Stimulated activated CD4-positive, alpha-beta T cell treated with anti-CD3 and anti-CD28 coated beads, Interleukin-4, amount 100 ng/mL, for 48 hours (primary cell): ENCODE data around the gene PLSCR5.

Experiments
- DNase-seq, 2 donors: peaks; one replicate each; pipeline ENCODE4 v3.0.0-alpha.2; 2020; ENCODE audit warnings: low read depth in 2 of 2

PLSCR5 gene

DNA sequence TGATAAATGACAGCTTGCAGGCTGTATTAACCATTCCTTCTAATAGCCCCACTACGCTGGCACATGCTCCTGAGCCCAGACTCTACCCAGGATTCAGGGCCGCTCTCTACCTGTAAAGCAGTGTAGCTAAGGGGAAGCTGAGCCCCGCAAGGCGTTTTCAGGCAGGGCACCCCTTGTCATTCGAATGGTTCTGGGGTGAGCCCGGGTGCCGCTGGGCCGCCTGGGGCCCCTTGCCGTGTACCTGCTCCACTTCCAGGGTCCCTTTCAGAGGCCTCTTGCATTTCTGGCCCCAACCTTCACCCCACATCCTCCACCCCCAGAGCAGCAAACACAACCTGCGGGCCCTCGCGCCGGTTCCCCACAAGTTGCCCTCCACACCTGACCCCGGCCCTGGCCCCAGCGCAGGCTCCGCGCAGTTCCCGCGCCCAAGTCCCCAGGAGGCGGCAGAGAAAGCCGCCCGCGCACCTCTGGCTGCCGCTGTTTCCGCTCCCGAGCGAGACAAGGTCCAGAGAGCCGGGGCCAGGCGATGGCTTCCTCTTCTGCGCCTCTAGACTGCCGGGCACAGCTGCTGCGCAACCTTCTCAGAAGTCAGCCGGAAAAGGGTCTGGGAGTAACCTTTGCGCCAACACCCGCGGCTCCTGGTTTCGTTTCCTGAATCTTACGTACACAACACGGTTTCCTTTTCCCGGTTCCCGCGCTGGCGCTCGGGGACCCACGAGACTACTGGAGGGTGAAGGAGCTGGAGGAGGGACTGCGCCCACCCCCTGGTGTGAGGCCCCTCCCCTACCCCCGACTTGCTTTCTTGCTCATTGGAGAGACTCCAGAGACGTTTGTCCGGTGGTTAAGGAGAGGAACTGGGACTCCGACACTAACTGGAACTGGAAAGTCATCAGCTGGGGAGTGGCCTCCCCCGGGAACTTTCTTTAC, 60.9 kb downstream of the PLSCR5 start, which contains the start of gene PLSCR1:
PLSCR1 (minus strand) TSS at position 606 of the 927 bp plus-strand sequence. CDS start 8,055 bp downstream, outside the sequence.
- peak; percentile 69 to 78 for DNase-seq

DNA sequence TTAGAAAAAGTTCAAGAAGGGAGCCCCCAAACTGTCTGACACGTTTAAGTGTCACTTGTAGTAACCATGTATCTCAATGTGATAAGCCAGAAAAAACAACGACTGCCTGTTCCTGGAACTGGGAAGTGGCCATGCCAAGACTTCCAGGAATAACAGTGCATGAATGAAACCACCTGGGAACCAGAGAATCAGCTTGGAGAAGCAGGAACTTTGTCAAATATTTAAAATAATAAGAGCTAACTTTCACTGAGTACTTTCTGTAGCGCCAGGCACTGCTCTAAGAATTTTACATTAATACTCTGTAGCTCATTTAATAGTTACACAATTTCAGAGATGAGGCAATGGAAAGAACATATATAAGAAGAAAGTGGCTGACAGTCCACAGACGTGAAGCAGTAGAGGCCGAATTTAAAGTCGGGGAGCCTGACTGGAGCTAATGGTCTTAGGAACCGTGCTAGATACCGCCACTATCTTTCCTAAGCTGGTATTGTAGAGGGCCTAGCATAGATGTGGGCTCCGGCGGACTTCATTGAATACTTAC, 61.6 kb downstream of the PLSCR5 start:
- DNase-seq, result no peak

GRCh38 chr3:146542978-146543377, 62.2 kb downstream of the PLSCR5 start:
- DNase-seq, result no peak

GRCh38 chr3:146542179-146542578, 63.0 kb downstream of the PLSCR5 start:
- DNase-seq, result no peak

GRCh38 chr3:146540978-146541377, 64.2 kb downstream of the PLSCR5 start:
- no peak for DNase-seq

DNA sequence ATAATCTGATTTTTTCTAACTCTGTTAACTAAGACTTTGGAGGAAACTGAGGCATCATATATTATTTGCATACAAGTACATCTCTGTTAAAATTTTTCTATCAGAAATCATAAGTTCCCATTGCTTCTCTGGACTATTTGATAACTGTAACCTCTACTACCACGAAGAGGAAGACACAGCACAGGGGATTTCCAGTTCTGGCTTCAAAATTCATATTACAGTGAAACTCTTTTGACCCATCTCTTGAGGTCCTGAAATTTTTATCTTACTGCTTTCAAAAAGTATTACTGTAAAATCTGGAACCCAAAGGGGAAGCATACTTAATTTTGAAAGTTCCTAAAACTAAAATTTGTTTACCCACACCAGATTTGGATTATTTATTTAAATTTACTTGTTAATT, 64.9 kb downstream of the PLSCR5 start:
- DNase-seq, result no peak

DNA sequence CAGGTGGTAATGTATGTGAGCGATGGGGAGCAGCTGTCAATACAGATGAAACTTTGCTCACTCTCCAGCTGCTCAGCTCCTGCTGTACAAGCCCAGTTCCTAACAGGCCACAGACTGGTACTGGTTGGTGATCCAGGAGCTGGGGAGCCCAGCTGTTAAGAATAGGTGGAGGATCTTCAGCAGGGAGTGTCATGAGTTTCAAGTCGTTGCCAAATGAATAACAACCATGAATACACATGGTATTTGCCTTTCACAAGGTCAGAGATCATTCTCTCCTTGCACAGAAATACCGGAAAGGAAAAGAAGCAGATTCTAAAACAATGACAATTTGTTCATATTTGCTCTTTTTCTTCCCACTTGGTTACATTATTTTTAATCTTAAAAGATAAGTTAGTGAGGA, 65.8 kb downstream of the PLSCR5 start:
- DNase-seq, result no peak

GRCh38 chr3:146537603-146538002, 67.5 kb downstream of the PLSCR5 start:
- no peak for DNase-seq

GRCh38 chr3:146536681-146537080, 68.5 kb downstream of the PLSCR5 start:
- DNase-seq, result no peak
